SK-N-MC (cell line): ENCODE results near the gene APCDD1.

Experiments
- EZH2 ChIP-seq: fragments of 200-600 bp; sonication (generic); IDR thresholded peaks from one replicate; pipeline ENCODE4 v1.6.1; 2017; ENCODE audit warnings: antibody characterized with exemption
- POLR2AphosphoS5 ChIP-seq: IDR thresholded peaks from 2 replicates; pipeline ENCODE4 v1.6.1; 2012; ENCODE audit warnings: mild to moderate bottlenecking, low read depth, low read length, borderline replicate concordance

- TF ChIP-seq EZH2 (no peak), POLR2AphosphoS5 (no peak)
Measured at GRCh38 chr18:10533111-10533510, 78.7 kb downstream of the APCDD1 start.
